Neural progenitor cell (in vitro differentiated cells): ENCODE data around the gene FOXL3. TPM values are rescaled to one million over a fixed set of nuclear protein-coding genes. Genes with fewer than 3 reads are reported as not detected.
A peak's percentile ranks its signal among the peaks of the same experiment; 100 is the strongest.

Experiments used
- DNase-seq: peaks from one replicate; pipeline ENCODE4 v3.0.0-alpha.2; 2016; ENCODE audit warnings: low spot score
- H2AFZ ChIP-seq: fragments of 200-600 bp; sonication (generic); replicated peaks from 2 replicates; pipeline ENCODE4 v1.6.1; 2016; ENCODE audit warnings: antibody characterized with exemption
- H3F3A ChIP-seq: fragments of 200-600 bp; sonication (generic); 2 replicates; pipeline ENCODE4 v1.6.1; 2016; ENCODE audit warnings: antibody characterized with exemption, low read depth
- H3K27ac ChIP-seq: fragments of 200-600 bp; sonication (generic); 2 replicates; pipeline ENCODE4 v1.5.1; 2016; ENCODE audit warnings: mild to moderate bottlenecking
- H3K27me3 ChIP-seq: fragments of 200-600 bp; sonication (generic); 2 replicates; pipeline ENCODE4 v1.6.1; 2016; ENCODE audit warnings: mild to moderate bottlenecking, moderate library complexity
- H3K36me3 ChIP-seq: fragments of 200-600 bp; sonication (generic); 2 replicates; pipeline ENCODE4 v1.5.1; 2016
- H3K4me1 ChIP-seq: fragments of 200-600 bp; sonication (generic); 2 replicates; pipeline ENCODE4 v1.6.1; 2016; ENCODE audit warnings: mixed run types
- H3K4me2 ChIP-seq: fragments of 200-600 bp; sonication (generic); 2 replicates; pipeline ENCODE4 v1.6.1; 2016
- H3K4me3 ChIP-seq: fragments of 200-600 bp; sonication (generic); 2 replicates; pipeline ENCODE4 v1.5.1; 2016
- H3K79me2 ChIP-seq: fragments of 200-600 bp; sonication (generic); 2 replicates; pipeline ENCODE4 v1.6.1; 2016; ENCODE audit warnings: low read depth
- H3K9ac ChIP-seq: fragments of 200-600 bp; sonication (generic); 2 replicates; pipeline ENCODE4 v1.6.1; 2016
- H3K9me3 ChIP-seq: fragments of 200-600 bp; sonication (generic); 2 replicates; pipeline ENCODE4 v1.5.1; 2016; ENCODE audit warnings: low read depth
- H4K20me1 ChIP-seq: fragments of 200-600 bp; sonication (generic); 2 replicates; pipeline ENCODE4 v1.6.1; 2016; ENCODE audit warnings: low read depth
- H3K27ac Mint-ChIP-seq: 3 replicates; pipeline ENCODE4 v1.8.0; 2021; ENCODE audit warnings: mixed read lengths
- H3K27me3 Mint-ChIP-seq: 2 replicates; pipeline ENCODE4 v1.8.0; 2022; ENCODE audit warnings: low read depth, mild to moderate bottlenecking, inconsistent platforms, moderate library complexity, mixed read lengths; ENCODE audit not compliant: insufficient read depth
- H3K36me3 Mint-ChIP-seq: 3 replicates; pipeline ENCODE4 v1.8.0; 2021; ENCODE audit warnings: mixed read lengths
- H3K4me1 Mint-ChIP-seq: 3 replicates; pipeline ENCODE4 v1.8.0; 2021; ENCODE audit warnings: mixed read lengths
- H3K4me3 Mint-ChIP-seq: 3 replicates; pipeline ENCODE4 v1.8.0; 2021; ENCODE audit warnings: mild to moderate bottlenecking, moderate library complexity, mixed read lengths
- H3K9me3 Mint-ChIP-seq: 3 replicates; pipeline ENCODE4 v1.8.0; 2020; ENCODE audit warnings: mixed read lengths
- EZH2 ChIP-seq: fragments of 200-600 bp; sonication (generic); IDR thresholded peaks from 2 replicates; pipeline ENCODE4 v1.6.1; 2017; ENCODE audit warnings: antibody characterized with exemption, mild to moderate bottlenecking, moderate library complexity
- EZH2phosphoT487 ChIP-seq: fragments of 200-600 bp; sonication (generic); IDR thresholded peaks from 2 replicates; pipeline ENCODE4 v1.6.1; 2017; ENCODE audit warnings: antibody characterized with exemption
- total RNA-seq: library from RNA; depleted of rRNA; stranded (reverse); fragments of >200 nt; gene quantifications from 2 replicates; pipeline ENCODE4 v1.2.3, GENCODE V29; 2015; ENCODE audit warnings: low replicate concordance
- TF ChIP-seq, protein P1 (sequence below): fragments of 200-600 bp; sonication (generic); IDR thresholded peaks from 2 replicates; pipeline ENCODE4 v1.5.1; 2017; ENCODE audit warnings: antibody characterized with exemption, mild to moderate bottlenecking

The FOXL3 gene
- total RNA-seq, 1 donor from 2014 or later: not detected

DNA sequence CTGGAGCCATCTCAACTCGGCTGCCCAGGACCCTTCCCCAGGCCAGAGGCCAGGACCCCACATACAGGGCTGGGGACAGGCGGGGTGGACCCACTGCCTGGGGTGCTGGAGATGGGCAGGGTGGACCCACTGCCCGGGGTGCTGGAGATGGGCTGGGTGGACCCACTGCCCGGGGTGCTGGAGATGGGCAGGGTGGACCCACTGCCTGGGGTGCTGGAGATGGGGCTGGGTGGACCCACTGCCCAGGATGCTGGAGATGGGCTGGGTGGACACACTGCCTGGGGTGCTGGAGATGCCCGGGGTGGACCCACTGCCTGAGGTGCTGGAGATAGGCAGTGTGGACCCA is 32.4 kb upstream of the FOXL3 start:
- Mint-ChIP-seq H3K27ac (no peak overlapping the region), H3K9me3 (peaks cover 20% of the 10 kb centered on the region), H3K4me3 (no peak overlapping the region), H3K4me1 (peaks cover 2% of the 10 kb centered on the region), H3K36me3 (peaks cover 26% of the 10 kb centered on the region), H3K27me3 (peaks cover 11% of the 10 kb centered on the region)
- Histone ChIP-seq H4K20me1 (no peaks in the 10 kb centered on the region), H3K9ac (no peak overlapping the region), H3K27me3 (no peaks in the 10 kb centered on the region), H3K27ac (no peak overlapping the region), H3K79me2 (no peaks in the 10 kb centered on the region), H3K36me3 (no peaks in the 10 kb centered on the region), H2AFZ (no peak overlapping the region), H3F3A (peaks cover 6% of the 10 kb centered on the region), H3K4me2 (no peak overlapping the region), H3K4me1 (no peaks in the 10 kb centered on the region), H3K4me3 (no peak overlapping the region), H3K9me3 (peaks cover 4% of the 10 kb centered on the region)
- TF ChIP-seq EZH2: no peak
- no peak for DNase-seq

DNA sequence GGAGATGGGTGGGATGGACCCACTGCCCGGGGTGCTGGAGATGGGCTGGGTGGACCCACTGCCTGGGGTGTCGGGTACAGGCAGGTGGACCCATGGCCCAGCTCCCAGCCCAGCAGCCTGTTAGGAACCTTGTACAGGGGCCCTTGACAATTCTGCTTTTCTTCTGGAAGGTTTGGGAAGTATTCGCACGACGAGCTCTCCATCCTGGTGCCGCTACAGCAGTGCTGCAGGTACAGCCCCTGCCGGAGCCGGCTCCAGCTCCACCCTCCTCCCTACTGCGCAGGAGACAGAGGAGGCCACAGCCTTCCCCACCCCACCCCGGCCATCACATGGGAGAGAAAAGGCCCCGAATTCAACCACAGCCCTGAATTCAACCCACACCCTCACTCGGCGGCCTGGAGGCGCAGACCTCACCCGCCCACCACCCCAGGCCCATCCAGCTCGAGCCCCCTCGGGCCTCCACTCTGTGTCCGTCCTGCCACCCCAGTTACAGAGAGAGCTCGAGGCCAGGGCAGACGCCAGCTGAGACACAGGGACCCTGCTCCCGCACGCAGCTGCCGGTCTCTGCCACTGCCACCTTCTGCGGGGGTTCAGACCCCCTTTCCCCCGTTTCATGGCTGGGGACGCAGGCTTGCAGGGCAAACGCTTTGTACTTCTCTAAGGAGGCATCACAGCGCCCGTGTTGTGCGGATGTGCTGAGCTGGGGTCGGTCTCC is 31.3 kb upstream of the FOXL3 start:
- Mint-ChIP-seq H3K27me3 (peaks cover 12% of the 10 kb centered on the region), H3K27ac (no peak overlapping the region), H3K36me3 (peaks cover 27% of the 10 kb centered on the region), H3K4me1 (peaks cover 2% of the 10 kb centered on the region), H3K9me3 (peaks cover 21% of the 10 kb centered on the region), H3K4me3 (no peak overlapping the region)
- peaks cover 8% of the 10 kb centered on the region for H3F3A ChIP-seq
- no peak overlapping the region for H3K9ac ChIP-seq
- H3K4me2 ChIP-seq: no peak overlapping the region
- no peaks in the 10 kb centered on the region for H3K79me2 ChIP-seq
- H3K36me3 ChIP-seq: no peaks in the 10 kb centered on the region
- TF ChIP-seq EZH2phosphoT487 (no peak), EZH2 (no peak)
- TF ChIP-seq, protein P1, sequence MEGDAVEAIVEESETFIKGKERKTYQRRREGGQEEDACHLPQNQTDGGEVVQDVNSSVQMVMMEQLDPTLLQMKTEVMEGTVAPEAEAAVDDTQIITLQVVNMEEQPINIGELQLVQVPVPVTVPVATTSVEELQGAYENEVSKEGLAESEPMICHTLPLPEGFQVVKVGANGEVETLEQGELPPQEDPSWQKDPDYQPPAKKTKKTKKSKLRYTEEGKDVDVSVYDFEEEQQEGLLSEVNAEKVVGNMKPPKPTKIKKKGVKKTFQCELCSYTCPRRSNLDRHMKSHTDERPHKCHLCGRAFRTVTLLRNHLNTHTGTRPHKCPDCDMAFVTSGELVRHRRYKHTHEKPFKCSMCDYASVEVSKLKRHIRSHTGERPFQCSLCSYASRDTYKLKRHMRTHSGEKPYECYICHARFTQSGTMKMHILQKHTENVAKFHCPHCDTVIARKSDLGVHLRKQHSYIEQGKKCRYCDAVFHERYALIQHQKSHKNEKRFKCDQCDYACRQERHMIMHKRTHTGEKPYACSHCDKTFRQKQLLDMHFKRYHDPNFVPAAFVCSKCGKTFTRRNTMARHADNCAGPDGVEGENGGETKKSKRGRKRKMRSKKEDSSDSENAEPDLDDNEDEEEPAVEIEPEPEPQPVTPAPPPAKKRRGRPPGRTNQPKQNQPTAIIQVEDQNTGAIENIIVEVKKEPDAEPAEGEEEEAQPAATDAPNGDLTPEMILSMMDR: no peak
- no peak overlapping the region for H3K4me3 ChIP-seq
- no peaks in the 10 kb centered on the region for H3K4me1 ChIP-seq
- H4K20me1 ChIP-seq: no peaks in the 10 kb centered on the region
- H3K27me3 ChIP-seq: no peaks in the 10 kb centered on the region
- no peak for DNase-seq
- no peak overlapping the region for H3K27ac ChIP-seq
- H2AFZ ChIP-seq: no peak overlapping the region
- H3K9me3 ChIP-seq: peaks cover 5% of the 10 kb centered on the region

DNA sequence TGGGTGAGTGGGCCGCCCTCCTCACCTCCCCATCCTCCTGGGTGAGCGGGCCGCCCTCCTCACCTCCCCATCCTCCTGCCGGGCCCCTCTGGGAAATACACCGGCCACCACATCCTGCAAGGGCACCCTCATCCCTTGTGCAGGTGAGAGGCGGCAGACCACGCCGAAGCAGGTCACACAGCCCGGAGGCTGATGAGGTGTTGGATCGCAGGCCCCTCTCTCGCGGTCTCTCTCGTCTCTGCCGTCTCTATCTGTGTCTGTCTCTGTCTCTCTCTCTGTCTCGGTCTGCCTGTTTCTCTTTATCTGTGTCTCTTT is 30.8 kb upstream of the FOXL3 start:
- Mint-ChIP-seq H3K9me3 (peaks cover 22% of the 10 kb centered on the region), H3K4me1 (peaks cover 2% of the 10 kb centered on the region), H3K27me3 (peaks cover 12% of the 10 kb centered on the region), H3K4me3 (no peak overlapping the region), H3K36me3 (peaks cover 27% of the 10 kb centered on the region), H3K27ac (peak overlapping the region; percentile 0)
- Histone ChIP-seq H3K4me3 (no peak overlapping the region), H3K4me1 (no peaks in the 10 kb centered on the region), H4K20me1 (no peaks in the 10 kb centered on the region), H3K9me3 (peaks cover 5% of the 10 kb centered on the region), H3K27ac (no peak overlapping the region), H3F3A (peaks cover 8% of the 10 kb centered on the region), H3K79me2 (no peaks in the 10 kb centered on the region), H3K36me3 (no peaks in the 10 kb centered on the region), H3K4me2 (no peak overlapping the region), H3K9ac (no peak overlapping the region), H2AFZ (no peak overlapping the region), H3K27me3 (no peaks in the 10 kb centered on the region)
- no peak for DNase-seq
- TF ChIP-seq, protein P1: no peak
- TF ChIP-seq EZH2phosphoT487 (no peak), EZH2 (no peak)

DNA sequence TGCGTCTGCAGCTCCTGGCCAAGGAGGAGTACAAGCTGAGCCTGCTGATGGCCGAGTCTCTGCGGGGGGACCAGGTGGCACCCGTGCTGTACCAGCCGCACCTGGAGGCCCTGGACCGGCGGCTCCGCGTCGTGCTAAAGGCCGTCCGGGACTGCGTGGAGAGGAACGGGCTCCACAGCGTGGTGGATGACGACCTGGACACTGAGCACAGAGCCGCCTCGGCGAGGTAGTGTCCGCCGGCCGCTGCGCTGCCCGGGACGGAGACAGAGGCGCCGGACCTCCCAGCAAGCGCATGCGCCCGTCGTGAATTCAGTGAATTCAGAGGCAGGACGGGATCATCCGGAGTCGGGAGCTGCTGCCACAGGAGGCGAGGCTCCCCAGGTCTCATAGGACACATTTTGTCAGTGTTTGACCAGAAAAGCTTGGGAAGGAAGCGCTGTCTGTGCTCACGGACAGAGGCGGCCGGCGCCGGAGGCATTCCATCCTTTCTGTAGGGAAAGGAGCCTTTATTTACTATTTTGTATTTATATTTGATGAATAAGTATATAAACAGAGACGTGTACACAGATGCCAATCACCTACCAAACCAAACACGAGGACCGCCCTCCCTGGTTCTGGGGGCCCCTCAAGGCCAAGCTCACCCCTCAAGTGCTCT is 30.1 kb upstream of the FOXL3 start:
- no peaks in the 10 kb centered on the region for H3K36me3 ChIP-seq
- DNase-seq: no peak
- no peak overlapping the region for H3K27ac Mint-ChIP-seq

More for the DNA sequence above, 30.1 kb upstream of the FOXL3 start:
- peaks cover 21% of the 10 kb centered on the region for H3K9me3 Mint-ChIP-seq
- Histone ChIP-seq H3K79me2 (no peaks in the 10 kb centered on the region), H3F3A (peaks cover 8% of the 10 kb centered on the region), H3K4me2 (no peak overlapping the region), H3K9me3 (peaks cover 5% of the 10 kb centered on the region), H2AFZ (no peak overlapping the region), H3K4me1 (no peaks in the 10 kb centered on the region), H3K27me3 (no peaks in the 10 kb centered on the region), H4K20me1 (no peaks in the 10 kb centered on the region), H3K27ac (no peak overlapping the region), H3K4me3 (no peak overlapping the region), H3K9ac (no peak overlapping the region)
- peaks cover 11% of the 10 kb centered on the region for H3K27me3 Mint-ChIP-seq
- H3K36me3 Mint-ChIP-seq: peaks cover 21% of the 10 kb centered on the region
- peaks cover 4% of the 10 kb centered on the region for H3K4me1 Mint-ChIP-seq
- H3K4me3 Mint-ChIP-seq: no peak overlapping the region
- TF ChIP-seq EZH2phosphoT487: no peak
- TF ChIP-seq, protein P1: no peak
- TF ChIP-seq EZH2: no peak
